Stimulated activated naive CD8-positive, alpha-beta T cell treated with anti-CD3 and anti-CD28 coated beads, Interleukin-15, Interleukin-2, amounts not matched to agents 100 ng/mL and 50 ng/mL, for 24 hours (primary cell): Measurements from ENCODE around the gene HOXA3.

Source experiments
- H3K27ac Mint-ChIP-seq: one replicate; pipeline ENCODE4 v1.8.0; 2021; ENCODE audit warnings: mild to moderate bottlenecking, mixed read lengths
- H3K27me3 Mint-ChIP-seq: one replicate; pipeline ENCODE4 v1.8.0; 2021; ENCODE audit warnings: mixed read lengths
- H3K36me3 Mint-ChIP-seq: one replicate; pipeline ENCODE4 v1.8.0; 2021; ENCODE audit warnings: low read depth, mixed read lengths
- H3K4me1 Mint-ChIP-seq: one replicate; pipeline ENCODE4 v1.8.0; 2021; ENCODE audit warnings: low read depth, mixed read lengths
- H3K4me3 Mint-ChIP-seq: one replicate; pipeline ENCODE4 v1.8.0; 2021; ENCODE audit warnings: mild to moderate bottlenecking, mixed read lengths
- H3K9me3 Mint-ChIP-seq: one replicate; pipeline ENCODE4 v1.8.0; 2021; ENCODE audit warnings: mixed read lengths

Gene HOXA3

GRCh38 chr7:27175626-27176523 is 23.5 kb upstream of the HOXA3 start:
- no peak overlapping the region for H3K4me3 Mint-ChIP-seq
- H3K36me3 Mint-ChIP-seq, result no peaks in the 10 kb centered on the region
- peaks cover 66% of the 10 kb centered on the region for H3K27me3 Mint-ChIP-seq
- peaks cover 25% of the 10 kb centered on the region for H3K4me1 Mint-ChIP-seq
- H3K9me3 Mint-ChIP-seq, result no peaks in the 10 kb centered on the region
- no peak overlapping the region for H3K27ac Mint-ChIP-seq

GRCh38 chr7:27174874-27175625 is 22.7 kb upstream of the HOXA3 start:
- Mint-ChIP-seq H3K27ac (no peak overlapping the region), H3K4me3 (peak overlapping the region; percentile 41), H3K36me3 (no peaks in the 10 kb centered on the region), H3K4me1 (peaks cover 28% of the 10 kb centered on the region), H3K9me3 (no peaks in the 10 kb centered on the region), H3K27me3 (peaks cover 69% of the 10 kb centered on the region)

- Mint-ChIP-seq H3K4me1 (peaks cover 23% of the 10 kb centered on the region), H3K4me3 (peak within 1 kb of the TSS; percentile 51), H3K27ac (no peak within 1 kb of the TSS), H3K9me3 (no peaks in the 10 kb centered on the region), H3K27me3 (peaks cover 66% of the 10 kb centered on the region), H3K36me3 (no peaks in the 10 kb centered on the region)
Observed at GRCh38 chr7:27173956-27174873, 21.8 kb upstream of the HOXA3 start, which contains the start of gene HOXA10. HOXA10 (minus strand) TSS chr7:27174320; CDS start chr7:27174306, 14 bp downstream.

GRCh38 chr7:27173511-27173955 is 21.1 kb upstream of the HOXA3 start:
- no peaks in the 10 kb centered on the region for H3K36me3 Mint-ChIP-seq
- H3K4me3 Mint-ChIP-seq, result no peak overlapping the region
- peaks cover 26% of the 10 kb centered on the region for H3K4me1 Mint-ChIP-seq
- no peaks in the 10 kb centered on the region for H3K9me3 Mint-ChIP-seq
- peaks cover 65% of the 10 kb centered on the region for H3K27me3 Mint-ChIP-seq
- H3K27ac Mint-ChIP-seq, result no peak overlapping the region

GRCh38 chr7:27172823-27173510 is 20.6 kb upstream of the HOXA3 start:
- Mint-ChIP-seq H3K4me3 (peak overlapping the region; percentile 41), H3K27me3 (peaks cover 66% of the 10 kb centered on the region), H3K36me3 (no peaks in the 10 kb centered on the region), H3K4me1 (peaks cover 27% of the 10 kb centered on the region), H3K27ac (no peak overlapping the region), H3K9me3 (no peaks in the 10 kb centered on the region)

- Mint-ChIP-seq H3K4me1 (peaks cover 27% of the 10 kb centered on the region), H3K27me3 (peaks cover 67% of the 10 kb centered on the region), H3K9me3 (no peaks in the 10 kb centered on the region), H3K4me3 (peak overlapping the region; percentile 59), H3K27ac (peak overlapping the region; percentile 70), H3K36me3 (no peaks in the 10 kb centered on the region)
Observed at GRCh38 chr7:27172315-27172774, 20.0 kb upstream of the HOXA3 start.

- Mint-ChIP-seq H3K9me3 (no peaks in the 10 kb centered on the region), H3K4me3 (peak overlapping the region; percentile 59), H3K27me3 (peaks cover 73% of the 10 kb centered on the region), H3K27ac (peak overlapping the region; percentile 70), H3K4me1 (peaks cover 33% of the 10 kb centered on the region), H3K36me3 (no peaks in the 10 kb centered on the region)
Observed at GRCh38 chr7:27171637-27172314, 19.4 kb upstream of the HOXA3 start.

- Mint-ChIP-seq H3K36me3 (no peaks in the 10 kb centered on the region), H3K4me3 (peak overlapping the region; percentile 5), H3K27ac (no peak overlapping the region), H3K4me1 (peaks cover 33% of the 10 kb centered on the region), H3K9me3 (no peaks in the 10 kb centered on the region), H3K27me3 (peaks cover 73% of the 10 kb centered on the region)
Observed at GRCh38 chr7:27171325-27171636, 18.9 kb upstream of the HOXA3 start.

GRCh38 chr7:27170426-27171324 is 18.3 kb upstream of the HOXA3 start:
- peak overlapping the region; percentile 17 for H3K4me3 Mint-ChIP-seq

GRCh38 chr7:27169658-27170425 is 17.5 kb upstream of the HOXA3 start:
- Mint-ChIP-seq H3K36me3 (no peaks in the 10 kb centered on the region), H3K4me1 (peaks cover 38% of the 10 kb centered on the region), H3K4me3 (peak overlapping the region; percentile 17), H3K27me3 (peaks cover 69% of the 10 kb centered on the region), H3K9me3 (no peaks in the 10 kb centered on the region), H3K27ac (no peak overlapping the region)

More at GRCh38 chr7:27170426-27171324, 18.3 kb upstream of the HOXA3 start:
- H3K27me3 Mint-ChIP-seq, result peaks cover 71% of the 10 kb centered on the region
- H3K9me3 Mint-ChIP-seq, result no peaks in the 10 kb centered on the region
- H3K27ac Mint-ChIP-seq, result no peak overlapping the region
- H3K36me3 Mint-ChIP-seq, result no peaks in the 10 kb centered on the region
- peaks cover 37% of the 10 kb centered on the region for H3K4me1 Mint-ChIP-seq

GRCh38 chr7:27168265-27168947 is 16.0 kb upstream of the HOXA3 start:
- no peaks in the 10 kb centered on the region for H3K36me3 Mint-ChIP-seq
- peaks cover 78% of the 10 kb centered on the region for H3K27me3 Mint-ChIP-seq
- peak overlapping the region; percentile 65 for H3K27ac Mint-ChIP-seq
- H3K9me3 Mint-ChIP-seq, result no peaks in the 10 kb centered on the region
- H3K4me1 Mint-ChIP-seq, result peaks cover 45% of the 10 kb centered on the region
- H3K4me3 Mint-ChIP-seq, result no peak overlapping the region

- H3K36me3 Mint-ChIP-seq, result no peaks in the 10 kb centered on the region
Observed at GRCh38 chr7:27167916-27168264, 15.5 kb upstream of the HOXA3 start.

More at GRCh38 chr7:27167916-27168264, 15.5 kb upstream of the HOXA3 start:
- H3K4me3 Mint-ChIP-seq, result peak overlapping the region; percentile 24
- H3K4me1 Mint-ChIP-seq, result peaks cover 45% of the 10 kb centered on the region
- H3K27ac Mint-ChIP-seq, result no peak overlapping the region
- no peaks in the 10 kb centered on the region for H3K9me3 Mint-ChIP-seq
- H3K27me3 Mint-ChIP-seq, result peaks cover 83% of the 10 kb centered on the region
